Motor neuron (in vitro differentiated cells): ENCODE results near the gene MBP. TPM values are rescaled to one million over a fixed set of nuclear protein-coding genes. Genes with fewer than 3 reads are reported as not detected.

Experiments
- ATAC-seq, 8 experiments: fragments of 200-7000 bp; cut with Tn5 transposase; replicated peaks in 6 of 8; 2 replicates each; pipeline ENCODE4 v1.8.0; 2021; ENCODE audit warnings: mild to moderate bottlenecking in 8 of 8, moderate library complexity in 8 of 8
- H3K27ac ChIP-seq, 2 donors: fragments of 250-450 bp; sonication (Bioruptor Pico); 2 replicates each; pipeline ENCODE4 v1.9.0; 2021; ENCODE audit warnings: antibody characterized with exemption in 2 of 2, mild to moderate bottlenecking in 2 of 2, moderate library complexity in 1 of 2
- H3K4me1 ChIP-seq, 2 donors: fragments of 250-450 bp; sonication (Bioruptor Pico); replicated peaks in 1 of 2; 2 replicates each; pipeline ENCODE4 v1.6.1; 2021; ENCODE audit warnings: antibody characterized with exemption in 2 of 2, mild to moderate bottlenecking in 2 of 2, moderate library complexity in 1 of 2
- H3K4me3 ChIP-seq, 5 donors: fragments of 250-450 bp; sonication (Bioruptor Pico); 2 replicates each; pipeline ENCODE4 v1.9.0; 2021; ENCODE audit warnings: antibody characterized with exemption in 5 of 5, mild to moderate bottlenecking in 5 of 5, moderate library complexity in 4 of 5
- WGBS, 10 experiments: fragments of 450-650 bp; shearing (Covaris generic); methylation state at CpG; one replicate each; pipeline ENCODE4 v1.0.0; 2022; 5-methylcytosine and 5-hydroxymethylcytosine counted together
- in situ Hi-C, 9 experiments: fragments of 400-800 bp; cut with MboI; loops; one replicate each; pipeline ENCODE4 v1.15.0; 2021; ENCODE audit warnings: low sequenced_read_pairs in 9 of 9, low pct_unique_long_range_greater_than_20kb in 2 of 9; ENCODE audit not compliant: unreplicated experiment in 9 of 9
- total RNA-seq, 8 experiments: library from RNA; unstranded; fragments of 300-600 nt; gene quantifications; 2 replicates each; pipeline versions ENCODE4 v1.2.3 to v1.2.4, GENCODE V29; 2022

Gene MBP
- total RNA-seq, 8 experiments from 2014 or later = 1.6 to 52.1 (median 4.0) TPM

DNA sequence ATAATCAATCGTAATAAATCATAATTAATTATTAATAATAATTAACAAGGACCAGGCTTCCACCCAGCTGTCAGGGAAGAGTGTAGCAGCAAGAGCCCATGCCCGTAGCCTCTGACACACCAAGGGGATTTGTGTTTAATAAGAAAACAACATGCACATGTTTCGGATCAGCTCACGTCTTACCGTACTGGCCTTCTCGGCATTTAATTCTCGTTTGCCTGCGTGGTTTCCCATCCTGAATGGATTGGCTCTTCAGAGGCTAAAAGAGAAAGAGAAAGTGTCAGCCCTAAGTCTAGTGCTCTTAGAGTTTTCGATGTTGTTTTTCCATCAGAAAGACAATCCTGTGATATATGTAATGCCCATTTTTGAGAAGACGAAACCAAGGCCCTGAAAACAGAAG, 27.6 kb downstream of the MBP start:
- Histone ChIP-seq H3K4me1 (peaks cover 22 to 28% of the 10 kb centered on the region in 2 donors), H3K4me3 (no peak overlapping the region), H3K27ac (no peak overlapping the region)
- in situ Hi-C loops = no loop called here
- no peak for ATAC-seq
- WGBS, 10 experiments = 45 to 100% (median 88%) methylated on average over 1 to 10 of the region's 10 CpGs

DNA sequence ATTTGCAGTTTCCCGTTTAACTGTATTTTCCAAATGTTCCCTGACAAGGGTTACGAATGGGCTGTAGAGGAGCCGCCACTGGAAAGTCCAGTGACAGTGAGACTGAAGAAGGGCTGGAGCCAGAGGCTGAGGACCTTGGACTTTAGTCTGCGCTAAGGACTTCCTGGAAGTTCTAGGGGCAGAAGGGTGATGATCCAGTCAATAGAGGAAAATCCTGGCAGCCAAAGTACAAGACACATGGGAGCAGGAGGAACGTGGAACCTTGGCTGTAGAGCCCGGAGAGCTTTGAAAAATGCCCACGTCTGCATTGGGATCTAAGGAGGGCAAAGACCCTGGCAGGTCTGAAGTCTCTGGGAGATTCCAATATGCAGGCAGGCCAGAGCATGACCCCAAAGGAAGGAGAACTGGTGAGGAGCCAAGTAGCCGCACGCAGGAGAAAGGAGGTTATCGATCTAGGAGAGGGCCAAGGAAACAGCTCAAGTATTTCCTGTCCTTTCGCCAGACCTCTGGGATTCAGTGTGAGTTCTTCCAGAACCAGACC, 28.5 kb downstream of the MBP start:
- no peak for ATAC-seq
- WGBS, 10 experiments = 57 to 94% (median 90%) methylated on average over 2 to 9 of the region's 11 CpGs; no CpG with 5 or more reads in 1 of the 10 experiments
- Histone ChIP-seq H3K4me1 (peaks cover 24 to 26% of the 10 kb centered on the region in 2 donors), H3K27ac (no peak overlapping the region), H3K4me3 (no peak overlapping the region)
- in situ Hi-C loops = no loop called here

DNA sequence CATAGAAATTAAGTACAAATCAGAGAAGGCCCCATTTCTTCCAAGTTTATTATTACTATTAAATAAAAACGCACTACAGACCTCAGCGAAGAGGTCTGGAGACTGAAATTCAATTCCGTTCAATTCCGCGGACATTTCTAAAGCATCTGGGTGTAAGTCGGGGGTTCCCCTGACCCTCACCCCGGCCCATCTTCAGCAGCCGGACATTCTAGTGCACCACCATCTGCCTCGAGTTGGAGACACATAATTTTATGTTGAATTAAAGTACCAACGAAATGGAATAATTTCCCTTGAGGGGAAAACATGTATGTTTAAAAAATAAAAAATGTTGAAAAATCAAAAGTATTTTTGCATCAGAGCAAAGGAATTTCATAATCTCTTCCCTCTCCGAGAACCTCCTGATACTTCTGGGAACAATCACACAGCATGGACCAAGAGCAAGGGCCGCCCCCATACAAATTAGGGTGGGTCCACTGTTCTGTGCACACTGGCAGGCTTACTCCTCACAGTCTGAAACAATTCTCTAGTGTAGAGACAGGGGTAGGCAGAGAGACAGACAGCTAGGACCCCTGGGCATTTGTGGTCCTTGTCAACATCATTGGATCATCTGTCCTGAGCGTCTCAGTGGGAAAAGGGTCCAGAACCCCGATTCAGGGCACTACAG, 29.3 kb downstream of the MBP start:
- H3K4me1 ChIP-seq = peaks cover 24 to 28% of the 10 kb centered on the region in 2 donors
- H3K27ac ChIP-seq = no peak overlapping the region
- WGBS, 10 experiments = 24 to 94% (median 77%) methylated on average over 5 to 14 of the region's 14 CpGs
- peak in 1 of 8 experiments; percentile 6 for ATAC-seq
- in situ Hi-C loops = no loop called here
- no peak overlapping the region for H3K4me3 ChIP-seq

DNA sequence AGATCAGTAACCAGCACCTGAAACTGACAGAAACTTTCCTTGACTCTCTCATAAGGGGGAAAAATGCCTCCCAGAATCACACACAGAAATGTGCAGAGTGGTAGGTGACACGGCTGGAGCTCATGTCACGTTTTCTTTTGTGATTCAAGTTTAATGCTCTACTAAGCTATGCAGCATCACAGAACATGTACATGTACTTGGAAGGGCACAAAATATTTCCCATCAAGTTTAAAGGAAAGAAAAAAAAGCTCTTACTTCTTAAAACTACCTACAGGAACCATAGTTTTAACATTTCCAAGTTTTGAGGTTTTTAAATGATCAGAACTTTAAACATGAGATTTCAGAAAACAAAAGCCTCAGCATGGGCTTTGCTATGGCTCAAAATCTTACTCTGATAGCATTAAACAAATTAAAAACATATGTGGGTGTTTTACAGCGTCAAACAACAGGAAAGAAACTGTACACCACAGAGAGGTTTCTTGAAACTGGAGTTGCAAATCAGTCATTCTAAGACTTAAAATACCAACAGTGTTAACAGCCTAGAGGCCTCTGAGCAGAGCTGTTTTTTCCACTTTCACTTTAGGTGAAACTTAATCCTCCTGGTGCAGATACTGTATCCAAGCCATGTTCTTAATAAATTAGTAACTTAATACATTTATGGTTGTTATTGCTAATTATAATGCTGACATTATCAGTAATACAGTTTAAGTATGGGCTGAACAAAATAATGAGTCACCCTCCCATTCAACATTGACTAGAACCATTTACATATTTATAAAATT, 30.1 kb downstream of the MBP start:
- in situ Hi-C loops = no loop called here
- H3K4me1 ChIP-seq = peaks cover 22 to 24% of the 10 kb centered on the region in 2 donors
- H3K4me3 ChIP-seq = no peak overlapping the region
- H3K27ac ChIP-seq = no peak overlapping the region
- 0 to 100% (median 48%) methylated on average over 1 to 3 of the region's 3 CpGs; no CpG with 5 or more reads in 2 of the 10 experiments for WGBS, 10 experiments
- ATAC-seq = peak in 5 of 8 experiments; percentile 7 to 53 (median 12)

DNA sequence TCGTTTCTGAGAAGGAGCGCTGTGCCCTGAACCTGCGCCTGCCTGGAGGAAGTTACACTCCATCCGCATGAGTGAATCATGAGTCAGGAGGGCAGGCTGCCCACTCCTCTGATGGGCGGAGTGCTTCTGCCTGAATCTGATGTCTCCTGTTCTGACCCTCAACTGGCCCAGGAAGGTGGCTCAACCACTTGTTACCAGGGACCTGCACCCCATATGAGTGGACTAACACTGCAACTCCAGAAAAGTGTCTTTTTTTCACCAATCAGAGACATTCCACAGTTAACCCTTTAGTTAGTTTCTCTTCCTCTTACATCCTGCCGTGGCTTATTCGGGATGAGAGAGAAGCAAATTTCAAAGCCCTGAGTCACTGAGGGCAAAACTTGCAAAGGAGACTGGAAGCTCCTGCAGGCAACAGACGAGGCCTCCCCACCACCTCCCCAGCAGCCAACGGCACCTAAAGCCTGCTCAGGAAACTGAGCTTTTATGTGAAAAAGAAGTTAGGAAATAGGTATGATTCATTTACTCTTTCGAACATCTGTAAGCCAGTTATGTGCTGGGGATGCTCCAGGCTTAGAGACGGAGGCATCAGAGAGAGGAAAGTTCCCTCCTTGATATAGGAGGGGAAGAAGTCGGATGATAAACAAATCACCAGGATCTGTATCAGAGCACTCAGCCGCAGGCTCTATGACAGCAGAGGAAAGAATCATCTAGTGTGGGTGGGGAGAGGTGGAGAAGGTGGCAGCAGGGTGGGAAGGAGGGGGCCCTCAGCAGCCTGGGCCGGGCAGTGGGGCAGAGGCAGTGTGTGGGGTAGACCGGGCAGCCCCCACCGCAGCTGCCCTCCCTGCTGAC, 30.9 kb downstream of the MBP start:
- 0 to 80% (median 47%) methylated on average over 2 to 7 of the region's 16 CpGs; no CpG with 5 or more reads in 3 of the 10 experiments for WGBS, 10 experiments
- no peak overlapping the region for H3K4me3 ChIP-seq
- H3K27ac ChIP-seq = no peak overlapping the region
- ATAC-seq = peak; percentile 44 to 72 (median 58)
- in situ Hi-C loops = no loop called here
- peaks cover 20 to 26% of the 10 kb centered on the region in 2 donors for H3K4me1 ChIP-seq

DNA sequence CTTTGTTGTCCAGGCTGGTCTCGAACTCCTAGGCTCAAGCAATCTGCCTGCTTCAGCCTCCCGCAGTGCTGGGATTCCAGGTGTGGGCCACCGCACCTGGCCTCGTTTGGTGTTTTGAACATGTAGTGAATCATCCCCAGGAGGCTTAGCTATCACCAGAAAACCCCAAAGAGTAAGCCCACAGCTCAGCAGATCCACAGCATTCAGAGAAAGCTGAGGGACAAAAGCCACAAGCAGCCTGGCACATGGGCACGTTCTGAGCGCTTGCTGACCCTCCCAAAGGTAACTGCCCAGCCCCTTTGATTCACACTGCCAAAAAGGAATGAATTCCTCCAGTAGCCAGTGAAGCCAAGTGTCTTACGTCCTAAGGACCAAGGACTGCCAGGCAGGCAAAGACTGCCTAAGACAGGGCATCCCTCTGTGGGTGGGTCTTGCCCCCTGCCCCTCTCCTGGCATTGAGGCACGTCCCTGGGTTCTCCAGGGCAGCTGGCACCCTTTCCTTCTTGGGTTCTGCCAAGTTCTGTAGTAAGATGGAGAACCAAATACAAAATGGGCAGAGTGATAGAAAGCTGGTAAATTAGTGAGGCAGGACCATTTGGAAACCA, 31.7 kb downstream of the MBP start:
- 19 to 100% (median 75%) methylated on average over 2 to 6 of the region's 8 CpGs; no CpG with 5 or more reads in 3 of the 10 experiments for WGBS, 10 experiments
- in situ Hi-C loops = no loop called here
- Histone ChIP-seq H3K4me1 (peaks cover 28 to 30% of the 10 kb centered on the region in 2 donors), H3K4me3 (no peak overlapping the region), H3K27ac (no peak overlapping the region)
- ATAC-seq = no peak

DNA sequence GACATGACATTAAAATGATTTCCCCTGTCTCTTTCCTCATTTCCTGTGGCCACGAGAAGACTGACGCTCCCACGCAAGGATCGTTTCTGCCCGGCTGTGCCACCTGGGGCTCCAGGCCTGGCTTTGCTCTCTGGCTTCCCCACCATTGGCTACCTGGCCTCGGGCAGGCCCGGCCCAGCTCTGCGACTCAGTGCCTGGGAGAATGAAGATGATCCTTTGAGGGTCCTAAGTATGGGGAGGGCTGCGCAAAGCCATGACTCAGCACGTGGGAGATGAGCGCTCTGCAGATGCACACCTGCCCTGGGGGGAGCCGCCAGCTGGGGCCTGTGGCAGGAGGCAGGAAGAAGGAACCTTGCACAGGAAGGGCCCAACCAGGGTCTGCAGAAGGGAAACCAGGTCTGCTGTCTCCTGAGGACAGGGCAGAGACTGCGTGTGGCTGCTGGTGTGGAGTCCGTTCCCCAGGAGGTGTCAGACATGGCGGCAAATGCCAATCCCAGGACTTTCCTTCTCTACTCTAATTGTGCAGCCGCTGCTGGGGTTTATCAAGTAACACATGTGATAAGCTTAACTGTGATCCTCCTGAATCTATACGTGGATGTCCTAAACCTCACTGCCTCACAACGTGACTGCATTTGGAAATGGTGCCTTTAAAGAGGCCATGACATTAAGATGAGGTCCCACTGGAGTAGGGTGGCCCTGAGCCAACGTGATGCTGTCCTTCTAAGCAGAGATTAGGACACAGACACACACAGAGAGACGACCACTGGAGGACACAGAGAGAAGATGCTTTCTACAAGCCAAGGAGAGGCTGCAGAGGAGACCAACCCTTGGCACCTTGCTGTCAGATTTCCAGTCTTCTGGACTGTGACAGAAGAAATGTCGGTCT, 32.9 kb downstream of the MBP start:
- 81 to 100% (median 94%) methylated on average over 2 to 8 of the region's 21 CpGs; no CpG with 5 or more reads in 1 of the 10 experiments for WGBS, 10 experiments
- no peak for ATAC-seq
- Histone ChIP-seq H3K4me3 (no peak overlapping the region), H3K4me1 (peaks cover 34 to 35% of the 10 kb centered on the region in 2 donors), H3K27ac (no peak overlapping the region)
- in situ Hi-C loops = no loop called here

DNA sequence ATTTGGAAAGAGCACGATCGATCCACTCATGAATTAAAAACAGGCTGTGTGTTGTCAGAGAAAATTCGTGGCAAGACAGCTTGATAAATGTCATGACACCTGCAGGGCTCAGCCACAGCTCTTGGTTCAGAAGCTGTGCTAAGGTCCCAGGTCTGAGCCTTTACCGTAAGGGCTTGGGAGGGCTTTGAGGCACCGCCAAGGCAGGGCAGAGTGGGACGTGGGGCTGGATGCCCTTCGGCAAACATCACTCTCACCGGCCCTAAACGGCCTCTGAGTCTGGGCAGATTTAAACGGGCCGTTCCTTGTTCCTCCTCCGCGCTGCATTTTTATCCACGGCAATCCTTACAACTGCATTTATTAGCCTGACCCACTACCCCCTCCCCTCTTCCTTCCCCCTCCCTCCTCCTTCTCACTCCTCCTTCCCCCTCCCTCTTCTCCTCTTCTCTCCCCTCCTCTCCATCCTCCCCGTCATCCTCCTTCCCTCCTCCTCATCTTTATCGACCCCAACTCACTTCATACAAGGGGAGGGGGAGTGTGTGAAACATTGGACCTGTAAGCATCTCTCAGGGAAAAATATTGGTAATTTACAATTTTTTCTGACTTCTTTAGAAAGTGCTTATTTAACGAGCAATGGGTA, 33.9 kb downstream of the MBP start:
- peak in 6 of 8 experiments; percentile 55 to 75 (median 65) for ATAC-seq
- H3K4me3 ChIP-seq = no peak overlapping the region
- WGBS, 10 experiments = 0 to 32% (median 20%) methylated on average over 1 to 14 of the region's 17 CpGs; no CpG with 5 or more reads in 6 of the 10 experiments
- peaks cover 34 to 35% of the 10 kb centered on the region in 2 donors for H3K4me1 ChIP-seq
- no peak overlapping the region for H3K27ac ChIP-seq
- in situ Hi-C loops = no loop called here

DNA sequence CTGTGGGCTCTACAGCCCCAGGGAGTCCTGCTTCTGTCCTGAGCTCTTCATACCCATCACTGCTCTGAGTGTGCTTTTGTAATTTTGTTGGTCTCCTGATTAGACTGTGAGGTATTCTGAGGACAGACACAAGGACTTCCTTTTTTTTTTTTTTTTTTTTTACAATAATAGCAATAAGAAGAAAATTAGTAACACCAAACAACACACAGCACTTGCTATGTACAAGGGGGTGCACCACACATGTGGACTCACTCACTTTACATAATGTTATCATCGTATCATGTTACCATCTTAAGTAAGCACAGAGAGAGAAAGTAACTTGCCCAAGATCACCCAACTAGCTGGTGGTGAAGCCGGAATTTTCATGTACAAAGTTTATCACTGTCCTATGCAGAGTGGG, 34.6 kb downstream of the MBP start:
- in situ Hi-C loops = no loop called here

DNA sequence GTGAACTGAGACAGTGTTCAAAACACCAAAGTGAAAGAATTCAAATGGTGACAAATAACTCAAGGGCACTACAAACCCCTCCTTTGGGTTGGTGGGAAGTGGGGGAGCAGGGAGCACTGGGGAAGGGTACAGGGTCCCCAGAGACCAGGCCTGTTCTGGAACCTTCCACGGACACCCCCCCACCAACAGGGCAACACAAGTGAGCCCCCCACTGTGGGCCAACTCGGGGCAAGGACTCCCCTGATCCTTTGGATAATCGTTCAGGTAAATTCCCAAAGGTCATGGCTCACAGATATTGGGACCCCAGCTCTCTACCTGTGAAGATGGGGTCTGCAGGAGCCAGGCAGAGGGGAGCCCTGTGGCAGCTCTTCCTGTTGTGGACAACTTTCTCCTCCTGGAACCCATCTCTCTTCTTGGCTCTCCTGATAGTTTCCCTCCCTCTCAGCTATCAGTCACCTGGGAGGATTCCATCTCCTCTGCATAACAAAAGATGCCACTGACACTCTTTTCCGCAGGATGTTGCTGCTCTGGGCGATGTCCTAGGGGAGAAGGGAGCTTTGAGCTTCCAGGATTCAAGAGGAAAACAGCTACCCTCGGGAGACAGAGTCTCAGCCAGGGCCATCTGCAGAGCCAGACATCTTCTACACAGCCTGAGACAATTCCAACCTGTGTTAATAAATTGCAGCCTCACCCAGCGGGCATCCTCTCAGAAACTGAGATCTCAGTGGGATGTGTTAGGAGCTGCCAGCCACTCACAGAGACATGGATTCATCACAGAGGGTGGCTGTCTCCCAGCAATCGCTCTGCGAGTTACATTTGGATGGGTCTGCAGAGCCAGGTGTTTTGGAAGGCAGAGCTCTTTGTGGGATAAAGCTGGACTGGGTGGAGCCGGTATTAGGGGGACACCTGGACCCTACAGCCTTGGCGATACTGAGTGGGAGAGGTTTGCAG, 35.4 kb downstream of the MBP start:
- 21 to 81% (median 67%) methylated on average over 1 to 10 of the region's 11 CpGs; no CpG with 5 or more reads in 3 of the 10 experiments for WGBS, 10 experiments
- ATAC-seq = peak in 1 of 8 experiments; percentile 26
- Histone ChIP-seq H3K4me3 (no peak overlapping the region), H3K27ac (no peak overlapping the region), H3K4me1 (peaks cover 30 to 35% of the 10 kb centered on the region in 2 donors)
- in situ Hi-C loops = no loop called here

More for the DNA sequence above, 34.6 kb downstream of the MBP start:
- peak in 4 of 8 experiments; percentile 1 to 56 (median 11) for ATAC-seq
- WGBS, 10 experiments = 0 to 100% (median 40%) methylated on average over 1 to 2 of the region's 2 CpGs; no CpG with 5 or more reads in 5 of the 10 experiments
- peaks cover 34 to 35% of the 10 kb centered on the region in 2 donors for H3K4me1 ChIP-seq
- H3K27ac ChIP-seq = no peak overlapping the region
- H3K4me3 ChIP-seq = no peak overlapping the region
